Left lung (tissue), 10 donors: ENCODE results near the gene CARMIL1. TPM values are rescaled to one million over a fixed set of nuclear protein-coding genes. Genes with fewer than 3 reads are reported as not detected.

Experiments used
- ATAC-seq: fragments of 200-7000 bp; cut with Tn5 transposase; one replicate; pipeline ENCODE4 v1.9.1; 2020; ENCODE audit warnings: moderate library complexity
- DNase-seq, 4 donors: peaks; one replicate each; pipeline ENCODE4 v3.0.0-alpha.2; 2013 to 2020
- H3K27ac ChIP-seq, 2 donors: fragments of 200-600 bp; sonication (generic) in 1 of 2; one replicate each; pipeline versions ENCODE4 v1.5.0 to v1.8.0; 2020 to 2021
- H3K27me3 ChIP-seq, 2 donors: fragments of 200-600 bp; sonication (generic) in 1 of 2; one replicate each; pipeline versions ENCODE4 v1.5.0 to v1.8.0; 2020 to 2021
- H3K36me3 ChIP-seq, 2 donors: fragments of 200-600 bp; sonication (generic) in 1 of 2; one replicate each; pipeline versions ENCODE4 v1.5.0 to v1.8.0; 2020 to 2021
- H3K4me1 ChIP-seq, 2 donors: fragments of 200-600 bp; one replicate each; pipeline ENCODE4 v1.8.0; 2021
- H3K4me3 ChIP-seq, 2 donors: fragments of 200-600 bp; sonication (generic) in 1 of 2; one replicate each; pipeline versions ENCODE4 v1.5.0 to v1.8.0; 2020 to 2021; ENCODE audit warnings: mild to moderate bottlenecking in 1 of 2
- H3K9me3 ChIP-seq, 2 donors: fragments of 200-600 bp; sonication (generic) in 1 of 2; one replicate each; pipeline versions ENCODE4 v1.5.0 to v1.8.0; 2020 to 2021
- CTCF ChIP-seq, 2 donors: fragments of 200-600 bp; sonication (generic) in 1 of 2; IDR thresholded peaks; one replicate each; pipeline versions ENCODE4 v1.5.0 to v1.8.0; 2021; ENCODE audit warnings: antibody characterized with exemption in 2 of 2
- intact Hi-C, 2 donors: fragments of 100-400 bp; cut with DNase I; formaldehyde crosslinking; loops; one replicate each; pipeline versions ENCODE4 v1.11.2 to v1.14.2; 2022
- polyA plus RNA-seq, 6 donors: library from polyadenylated mRNA; unstranded; fragments of 120-200 nt; gene quantifications; one replicate each; pipeline ENCODE4 v1.2.1, GENCODE V29; 2013; ENCODE audit not compliant: insufficient read length in 6 of 6
- total RNA-seq, 2 donors: library from RNA; stranded (reverse); fragmentation: NEBNext Ultra II Directional; extraction: Animal tissue kit (Norgen Biotek cat#: 25700); gene quantifications; one replicate each; pipeline ENCODE4 v1.2.1, GENCODE V29; 2021
- donor health status: DM: no; HTN: yes; CAD: no.
- donor health status: DM: no; HTN: no; CAD: no.

CARMIL1 gene
- total and polyA plus RNA-seq, 8 donors: 16.4 to 32.8 (median 27.4) TPM

DNA sequence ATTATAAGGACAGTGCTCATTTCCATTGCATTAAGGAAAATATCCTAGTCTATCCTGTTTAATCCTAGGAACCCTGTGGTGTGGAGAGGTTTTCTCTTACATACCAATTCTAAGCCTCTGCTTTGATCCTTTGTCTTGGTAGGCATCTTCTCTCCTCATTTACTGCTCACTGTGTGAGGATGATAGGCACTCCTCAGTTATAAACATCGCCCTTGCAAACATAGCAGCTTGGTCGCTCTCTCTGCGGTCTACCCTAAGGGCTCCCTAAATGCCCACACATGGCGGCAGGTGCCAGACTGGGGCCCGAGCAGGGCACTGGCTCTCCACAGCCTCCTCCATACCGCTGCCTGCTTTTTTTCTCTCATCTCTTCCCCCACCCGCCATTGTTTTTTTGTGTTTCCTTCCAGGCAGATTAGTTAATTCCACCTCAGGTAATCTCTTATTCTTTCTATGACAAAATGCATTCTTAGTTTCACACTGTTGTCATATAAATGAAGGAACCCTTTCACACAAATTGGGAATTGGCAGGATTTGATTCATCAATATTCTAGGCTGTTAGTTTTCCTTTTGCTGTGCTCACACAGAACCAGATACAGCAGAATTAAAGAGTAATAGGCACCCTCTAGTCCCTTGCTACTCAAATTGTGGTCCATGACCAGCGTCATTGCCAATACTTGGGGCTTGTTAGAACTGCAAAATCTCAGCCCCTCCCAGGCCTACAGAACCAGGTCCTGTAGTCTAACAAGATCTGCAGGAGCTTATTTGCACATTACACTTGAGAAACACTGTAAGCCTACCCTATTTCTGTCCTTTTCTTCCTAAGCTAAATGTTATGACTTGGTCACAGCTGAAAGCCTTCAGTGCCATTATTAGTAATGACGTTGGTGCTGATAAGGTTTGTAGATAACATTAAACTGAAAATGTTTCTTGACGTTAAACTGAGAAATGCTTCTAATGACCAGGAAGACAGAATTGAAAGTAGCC is 36.3 kb downstream of the CARMIL1 start:
- DNase-seq (no peak), ATAC-seq (no peak)
- H3K9me3 ChIP-seq: no peaks in the 10 kb centered on the region
- no peak for TF ChIP-seq CTCF (IDR thresholded peaks at IDR 0.05)
- H3K36me3 ChIP-seq: no peaks in the 10 kb centered on the region
- intact Hi-C loops: no loop called here
- no peaks in the 10 kb centered on the region for H3K27me3 ChIP-seq
- peaks cover 7 to 17% of the 10 kb centered on the region in 2 donors for H3K4me1 ChIP-seq
- no peak overlapping the region for H3K27ac ChIP-seq
- no peak overlapping the region for H3K4me3 ChIP-seq

DNA sequence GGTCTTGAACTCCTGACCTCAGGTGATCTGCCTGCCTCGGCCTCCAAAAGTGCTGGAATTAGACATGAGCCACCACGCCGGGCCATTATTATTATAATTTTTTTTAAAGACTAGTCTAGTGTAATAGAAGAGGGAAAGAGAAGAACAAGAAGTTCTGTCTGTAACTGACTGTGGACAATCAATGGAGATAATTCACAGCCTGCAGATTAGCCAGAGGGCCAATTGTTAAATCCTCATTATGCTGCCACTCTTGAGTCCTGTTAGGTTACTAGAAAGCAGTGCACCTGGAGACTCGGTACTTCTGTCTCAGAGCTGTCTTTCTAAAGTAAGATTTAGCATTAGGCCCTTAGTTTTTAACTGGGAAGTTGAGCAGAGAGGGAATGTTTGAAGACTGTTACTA is 37.5 kb downstream of the CARMIL1 start:
- H3K27me3 ChIP-seq: no peaks in the 10 kb centered on the region
- TF ChIP-seq CTCF (IDR thresholded peaks at IDR 0.05): no peak
- H3K27ac ChIP-seq: no peak overlapping the region
- DNase-seq (no peak), ATAC-seq (no peak)
- H3K4me1 ChIP-seq: peaks cover 7 to 14% of the 10 kb centered on the region in 2 donors
- intact Hi-C loops: no loop called here
- no peaks in the 10 kb centered on the region for H3K36me3 ChIP-seq
- no peaks in the 10 kb centered on the region for H3K9me3 ChIP-seq
- no peak overlapping the region for H3K4me3 ChIP-seq

DNA sequence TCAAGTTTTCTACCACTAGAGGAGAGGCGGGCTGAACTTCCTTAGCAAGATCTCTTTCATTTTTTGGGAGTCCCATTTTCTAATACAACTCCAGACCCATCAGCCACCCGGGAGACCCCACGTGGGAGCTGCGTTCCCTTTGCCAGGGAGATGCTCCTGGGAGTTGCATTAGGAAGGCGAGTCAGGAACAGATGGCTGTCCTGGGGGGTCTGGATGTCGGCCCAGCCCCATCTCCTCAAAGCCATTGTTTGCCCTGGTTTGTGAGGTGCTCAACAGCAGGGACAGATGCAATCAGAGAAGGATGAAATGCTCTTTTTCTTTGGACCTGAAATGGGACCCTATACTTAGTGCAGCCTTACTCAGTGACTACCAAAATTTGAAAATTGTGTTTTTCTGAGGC is 39.4 kb downstream of the CARMIL1 start:
- H3K36me3 ChIP-seq: no peaks in the 10 kb centered on the region
- no peak overlapping the region for H3K27ac ChIP-seq
- H3K27me3 ChIP-seq: no peaks in the 10 kb centered on the region
- no peak overlapping the region for H3K4me3 ChIP-seq
- H3K9me3 ChIP-seq: no peaks in the 10 kb centered on the region
- no peak for ATAC-seq
- no peak for TF ChIP-seq CTCF (IDR thresholded peaks at IDR 0.05)
- intact Hi-C loops: no loop called here
- no peak for DNase-seq
- no peaks in the 10 kb centered on the region for H3K4me1 ChIP-seq

GRCh38 chr6:25320459-25320858 is 41.3 kb downstream of the CARMIL1 start:
- no peak overlapping the region for H3K4me3 ChIP-seq
- no peaks in the 10 kb centered on the region for H3K4me1 ChIP-seq
- no peak for DNase-seq
- no peak for ATAC-seq
- intact Hi-C loops: no loop called here
- no peak overlapping the region for H3K27ac ChIP-seq
- H3K36me3 ChIP-seq: no peaks in the 10 kb centered on the region
- no peaks in the 10 kb centered on the region for H3K9me3 ChIP-seq
- H3K27me3 ChIP-seq: no peaks in the 10 kb centered on the region
- TF ChIP-seq CTCF (IDR thresholded peaks at IDR 0.05): no peak

DNA sequence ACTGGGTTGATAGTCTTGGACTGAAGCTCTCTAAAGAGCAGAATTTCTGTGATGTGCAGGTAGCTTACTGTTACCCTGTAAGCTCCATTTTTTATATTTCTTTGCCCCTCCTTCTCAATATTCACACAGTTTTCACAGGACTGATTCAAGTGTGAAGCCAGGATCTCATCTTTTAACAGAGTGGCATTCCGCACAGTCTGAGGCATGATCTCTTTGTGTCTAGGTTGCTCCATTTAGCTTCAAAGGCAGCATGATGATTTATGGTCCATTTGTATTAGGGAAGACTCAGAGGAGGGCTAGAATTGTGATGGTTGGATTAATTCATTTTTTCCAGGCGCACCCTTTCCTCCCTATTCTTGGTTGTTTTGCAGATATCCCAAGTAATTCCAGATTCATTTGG is 43.5 kb downstream of the CARMIL1 start:
- no peaks in the 10 kb centered on the region for H3K27me3 ChIP-seq
- H3K4me1 ChIP-seq: no peaks in the 10 kb centered on the region
- intact Hi-C loops: no loop called here
- no peak for TF ChIP-seq CTCF (IDR thresholded peaks at IDR 0.05)
- H3K9me3 ChIP-seq: no peaks in the 10 kb centered on the region
- H3K4me3 ChIP-seq: no peak overlapping the region
- DNase-seq (no peak), ATAC-seq (no peak)
- no peaks in the 10 kb centered on the region for H3K36me3 ChIP-seq
- H3K27ac ChIP-seq: no peak overlapping the region
